ENCODE measurements around the gene PMPCA. TPM values are rescaled to one million over a fixed set of nuclear protein-coding genes. Genes with fewer than 3 reads are reported as not detected.

The PMPCA gene
- total and polyA plus RNA-seq, 2 of the 13 experiments (the other 11 are each of a cell fraction or from before 2014, with no cell fraction given): 70.2 to 88.4 TPM

- no peak for TF ChIP-seq ISX (CRISPR knock-in tag; conservative IDR thresholded peaks at IDR 0.05)
- TF ChIP-seq ARNT (IDR thresholded peaks at IDR 0.05): no peak
- no peak for TF ChIP-seq RFX1 (IDR thresholded peaks at IDR 0.05)
- peak; percentile 63; the same call in 1 of the 2 replicates for TF ChIP-seq ZNF383 (CRISPR knock-in tag; IDR thresholded peaks at IDR 0.05; ENCODE audit: borderline replicate concordance)
- no peak for TF ChIP-seq ZNF510 (CRISPR knock-in tag; IDR thresholded peaks at IDR 0.05; ENCODE audit: low read depth)
- no peak for TF ChIP-seq FOXK1 (CRISPR knock-in tag; IDR thresholded peaks at IDR 0.05; ENCODE audit: borderline replicate concordance, low read depth)
- 0 out of 2 replicates have a peak, but pooled peaks have one; percentile 79 for TF ChIP-seq BCL3 (CRISPR knock-in tag; IDR thresholded peaks at IDR 0.05)
- TF ChIP-seq NRL (CRISPR knock-in tag; IDR thresholded peaks at IDR 0.05; ENCODE audit: borderline replicate concordance): no peak
- 0 out of 2 replicates have a peak, but pooled peaks have one; percentile 20 for TF ChIP-seq AHR (CRISPR knock-in tag; IDR thresholded peaks at IDR 0.05)
- TF ChIP-seq THAP11 (CRISPR knock-in tag; IDR thresholded peaks at IDR 0.05): no peak
- no peak for TF ChIP-seq POGZ (CRISPR knock-in tag; IDR thresholded peaks at IDR 0.05)
- no peak for TF ChIP-seq CEBPZ (IDR thresholded peaks at IDR 0.05; ENCODE audit: low read length)
- no peak; the same call in 1 of the 2 replicates for TF ChIP-seq SRY (CRISPR knock-in tag; IDR thresholded peaks at IDR 0.05)
- TF ChIP-seq PRPF4 (IDR thresholded peaks at IDR 0.05; ENCODE audit: low read depth, low read length, poor library complexity, severe bottlenecking): no peak
- no peak for TF ChIP-seq PAX8 (CRISPR knock-in tag; IDR thresholded peaks at IDR 0.05; ENCODE audit: borderline replicate concordance)
- TF ChIP-seq NFAT5 (CRISPR knock-in tag; IDR thresholded peaks at IDR 0.05): no peak
- TF ChIP-seq CAMTA2 (CRISPR knock-in tag; IDR thresholded peaks at IDR 0.05; ENCODE audit: borderline replicate concordance): no peak
- TF ChIP-seq ETV5 (CRISPR knock-in tag; IDR thresholded peaks at IDR 0.05; ENCODE audit: borderline replicate concordance): no peak
Measured at GRCh38 chr9:136399176-136400037, 11.1 kb upstream of the PMPCA start (continued).

Data from HepG2 (cell line).